AG09309 (cell line): Measurements from ENCODE around the gene POLR3G.

Experiments used
- DNase-seq: peaks from one replicate; pipeline ENCODE4 v3.0.0-alpha.2; 2010; ENCODE audit warnings: low read depth
- H3K4me3 ChIP-seq: 2 replicates; pipeline ENCODE4 v1.5.1; 2011; ENCODE audit warnings: mild to moderate bottlenecking, low read depth, low read length, moderate library complexity; ENCODE audit not compliant: control insufficient read depth
- TF ChIP-seq, protein P1 (sequence below): IDR thresholded peaks from 2 replicates; pipeline ENCODE4 v1.5.1; 2011; ENCODE audit warnings: mild to moderate bottlenecking, low read depth, low read length, inconsistent platforms; ENCODE audit not compliant: insufficient read depth, control insufficient read depth; ENCODE audit errors: missing control alignments

POLR3G gene

DNA sequence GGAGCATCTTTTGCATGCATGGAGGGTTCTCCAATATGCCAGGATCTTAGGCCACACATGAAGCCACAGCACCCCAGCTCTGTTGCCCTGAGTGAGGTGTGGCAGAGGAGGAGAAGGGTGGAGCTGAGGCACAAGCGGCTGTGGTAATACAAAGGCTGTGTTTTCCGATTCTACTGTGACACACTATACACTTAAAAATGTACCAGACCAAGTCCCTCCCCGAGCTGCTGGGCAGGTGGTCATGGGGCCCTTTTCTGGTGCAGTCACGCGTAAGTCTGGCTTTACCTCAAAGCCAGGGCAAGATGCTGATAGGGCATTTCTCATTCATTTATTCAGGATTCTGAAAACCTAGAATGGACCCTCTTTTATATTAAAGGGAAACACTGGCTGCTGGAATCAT, 87.7 kb downstream of the POLR3G start:
- no peak overlapping the region for H3K4me3 ChIP-seq
- TF ChIP-seq, protein P1, sequence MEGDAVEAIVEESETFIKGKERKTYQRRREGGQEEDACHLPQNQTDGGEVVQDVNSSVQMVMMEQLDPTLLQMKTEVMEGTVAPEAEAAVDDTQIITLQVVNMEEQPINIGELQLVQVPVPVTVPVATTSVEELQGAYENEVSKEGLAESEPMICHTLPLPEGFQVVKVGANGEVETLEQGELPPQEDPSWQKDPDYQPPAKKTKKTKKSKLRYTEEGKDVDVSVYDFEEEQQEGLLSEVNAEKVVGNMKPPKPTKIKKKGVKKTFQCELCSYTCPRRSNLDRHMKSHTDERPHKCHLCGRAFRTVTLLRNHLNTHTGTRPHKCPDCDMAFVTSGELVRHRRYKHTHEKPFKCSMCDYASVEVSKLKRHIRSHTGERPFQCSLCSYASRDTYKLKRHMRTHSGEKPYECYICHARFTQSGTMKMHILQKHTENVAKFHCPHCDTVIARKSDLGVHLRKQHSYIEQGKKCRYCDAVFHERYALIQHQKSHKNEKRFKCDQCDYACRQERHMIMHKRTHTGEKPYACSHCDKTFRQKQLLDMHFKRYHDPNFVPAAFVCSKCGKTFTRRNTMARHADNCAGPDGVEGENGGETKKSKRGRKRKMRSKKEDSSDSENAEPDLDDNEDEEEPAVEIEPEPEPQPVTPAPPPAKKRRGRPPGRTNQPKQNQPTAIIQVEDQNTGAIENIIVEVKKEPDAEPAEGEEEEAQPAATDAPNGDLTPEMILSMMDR, result no peak
- DNase-seq, result no peak

DNA sequence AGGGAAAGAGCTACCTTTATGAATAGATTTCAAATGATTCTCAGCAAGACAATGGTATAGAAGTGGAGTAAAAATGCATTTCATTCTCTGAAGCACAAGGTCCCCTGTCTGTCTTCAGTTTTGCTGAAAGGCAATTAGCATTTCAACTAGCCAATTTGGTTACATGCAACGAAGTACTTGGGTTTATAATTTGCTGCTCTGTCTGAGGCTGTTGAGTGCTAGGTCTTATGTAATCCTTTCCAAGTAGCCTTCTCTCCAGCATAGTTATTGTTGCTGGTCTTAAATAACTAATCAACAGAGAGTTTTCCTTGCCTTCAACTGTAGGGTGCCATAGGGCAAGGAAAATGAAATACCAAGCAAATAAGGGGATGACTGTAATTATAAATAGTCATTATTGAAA, 88.4 kb downstream of the POLR3G start:
- TF ChIP-seq, protein P1, result no peak
- DNase-seq, result no peak
- H3K4me3 ChIP-seq, result no peak overlapping the region
